GM18517 (cell line): ENCODE data around the gene ASPHD1.
"Not testable (repeated sequence)": the region's sequence is repeated elsewhere in the genome, so short reads cannot be mapped to it uniquely, and the experiment has no call there.

Experiments used
- ATAC-seq: cut with Tn5 transposase; IDR thresholded peaks from one replicate; pipeline ENCODE4 v1.9.1; 2021; ENCODE audit warnings: mild to moderate bottlenecking, moderate library complexity; ENCODE audit not compliant: unreplicated experiment

Gene ASPHD1

DNA sequence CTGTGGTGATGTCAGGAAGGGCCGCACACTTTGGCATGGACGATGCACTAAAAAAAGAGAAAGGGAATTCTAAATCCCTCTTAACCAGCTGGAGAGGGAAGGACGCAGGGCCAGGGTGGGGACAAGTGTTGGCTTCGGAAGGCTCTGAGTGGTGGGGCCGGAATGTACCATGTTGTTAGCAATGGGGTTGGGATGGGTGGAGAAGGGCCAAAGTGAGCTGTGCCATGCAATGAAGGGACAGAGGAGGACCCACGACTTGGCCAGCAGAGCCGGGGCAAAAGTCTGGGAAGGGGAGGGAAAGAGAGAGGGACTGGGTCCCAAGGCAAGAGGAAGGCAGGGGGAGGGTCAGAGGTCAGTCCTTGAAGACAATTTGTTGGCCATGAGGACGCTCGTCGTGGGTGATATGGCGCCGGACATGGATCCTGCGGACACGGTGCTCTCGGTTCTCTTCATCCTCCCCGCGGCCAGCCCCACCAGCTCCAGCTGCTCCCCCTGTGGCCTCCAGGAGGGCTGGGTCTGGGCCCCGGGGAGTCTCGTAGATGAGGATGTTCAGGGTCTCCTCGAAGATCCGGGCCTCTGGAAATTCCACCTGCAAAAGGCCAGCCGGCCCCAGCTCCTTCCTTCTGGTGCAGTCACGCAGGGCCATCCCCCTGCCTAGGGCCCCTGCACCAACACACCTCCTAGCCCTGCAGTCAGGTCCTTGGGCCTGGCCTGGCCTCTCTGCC, 6.4 kb downstream of the ASPHD1 start:
- ATAC-seq: no peak

DNA sequence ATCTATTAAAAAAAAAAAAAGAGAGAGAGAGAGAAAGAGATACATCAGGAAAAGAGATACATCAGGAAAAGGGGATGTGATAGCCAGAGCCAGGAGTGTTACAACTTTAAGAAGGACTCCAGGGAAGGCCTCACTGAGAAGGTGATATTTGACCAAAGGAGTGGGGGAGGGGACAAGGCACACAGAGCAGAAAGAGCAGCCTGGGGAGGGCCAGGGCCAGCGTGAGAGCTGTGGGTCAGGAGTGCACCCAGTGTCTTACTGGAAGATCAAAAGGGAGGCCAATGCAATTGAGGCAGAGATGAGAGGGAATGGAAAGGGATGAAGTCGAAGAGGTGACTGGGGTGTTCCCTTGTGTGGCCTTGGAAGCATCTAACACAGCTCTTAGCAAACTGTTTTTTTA, 7.7 kb downstream of the ASPHD1 start:
- no peak for ATAC-seq

DNA sequence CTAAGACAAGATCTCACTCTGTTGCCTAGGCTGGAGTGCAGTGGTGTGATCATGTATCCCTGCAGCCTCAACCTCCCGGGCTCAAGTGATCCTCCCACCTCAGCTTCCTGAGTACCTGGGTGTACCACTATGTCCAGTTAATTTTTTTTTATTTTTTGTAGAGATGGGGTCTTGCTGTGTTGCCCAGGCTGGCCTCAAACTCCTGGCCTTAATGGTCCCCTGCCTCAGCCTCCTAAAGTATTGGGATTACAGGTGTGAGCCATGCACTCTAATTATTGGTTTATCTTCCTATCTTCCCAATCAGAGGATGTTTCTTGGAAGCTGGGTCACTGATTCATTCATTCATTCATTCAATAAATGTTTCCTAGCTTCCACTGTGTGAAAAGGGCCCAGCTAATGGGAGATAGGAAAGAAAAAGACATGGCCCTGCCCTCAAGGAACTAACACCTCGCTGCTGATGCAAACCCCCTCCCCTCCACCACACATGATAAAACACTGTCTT, 8.5 kb downstream of the ASPHD1 start:
- no peak for ATAC-seq

DNA sequence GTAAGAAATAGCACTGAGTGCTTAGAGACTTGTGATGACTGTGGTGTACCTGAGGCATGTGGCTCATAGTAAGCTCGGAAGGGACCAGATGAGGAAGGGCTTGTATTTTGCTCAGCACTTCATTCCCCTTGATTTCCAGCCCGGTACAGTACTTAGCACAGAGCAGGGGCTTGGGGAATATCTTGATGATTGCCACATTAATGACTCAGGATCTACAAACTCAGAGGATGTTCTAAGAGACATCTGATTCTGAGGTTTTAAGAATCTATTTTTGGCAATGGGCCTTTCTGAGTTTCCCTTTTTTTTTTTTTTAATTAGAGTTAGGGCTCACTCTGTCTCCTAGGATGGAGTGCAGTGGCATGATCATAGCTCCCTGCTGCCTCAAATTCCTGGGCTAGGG, 9.1 kb downstream of the ASPHD1 start:
- ATAC-seq: no peak

DNA sequence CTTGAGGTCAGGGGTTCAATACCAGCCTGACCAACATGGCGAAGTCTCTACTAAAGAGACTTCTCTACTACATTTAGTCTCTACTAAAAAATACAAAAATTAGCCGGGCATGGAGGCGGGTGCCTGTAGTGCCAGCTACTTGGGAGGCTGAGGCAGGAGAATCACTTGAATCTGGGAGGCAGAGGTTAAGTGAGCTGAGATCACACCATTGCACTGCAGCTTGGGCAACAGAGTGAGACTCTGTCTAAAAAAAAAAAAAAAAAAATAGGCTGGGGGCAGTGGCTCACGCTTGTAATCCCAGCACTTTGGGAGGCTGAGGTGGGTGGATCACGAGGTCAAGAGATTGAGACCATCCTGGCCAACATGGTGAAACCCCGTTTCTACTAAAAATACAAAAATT, 9.6 kb downstream of the ASPHD1 start:
- not testable (repeated sequence) for ATAC-seq

DNA sequence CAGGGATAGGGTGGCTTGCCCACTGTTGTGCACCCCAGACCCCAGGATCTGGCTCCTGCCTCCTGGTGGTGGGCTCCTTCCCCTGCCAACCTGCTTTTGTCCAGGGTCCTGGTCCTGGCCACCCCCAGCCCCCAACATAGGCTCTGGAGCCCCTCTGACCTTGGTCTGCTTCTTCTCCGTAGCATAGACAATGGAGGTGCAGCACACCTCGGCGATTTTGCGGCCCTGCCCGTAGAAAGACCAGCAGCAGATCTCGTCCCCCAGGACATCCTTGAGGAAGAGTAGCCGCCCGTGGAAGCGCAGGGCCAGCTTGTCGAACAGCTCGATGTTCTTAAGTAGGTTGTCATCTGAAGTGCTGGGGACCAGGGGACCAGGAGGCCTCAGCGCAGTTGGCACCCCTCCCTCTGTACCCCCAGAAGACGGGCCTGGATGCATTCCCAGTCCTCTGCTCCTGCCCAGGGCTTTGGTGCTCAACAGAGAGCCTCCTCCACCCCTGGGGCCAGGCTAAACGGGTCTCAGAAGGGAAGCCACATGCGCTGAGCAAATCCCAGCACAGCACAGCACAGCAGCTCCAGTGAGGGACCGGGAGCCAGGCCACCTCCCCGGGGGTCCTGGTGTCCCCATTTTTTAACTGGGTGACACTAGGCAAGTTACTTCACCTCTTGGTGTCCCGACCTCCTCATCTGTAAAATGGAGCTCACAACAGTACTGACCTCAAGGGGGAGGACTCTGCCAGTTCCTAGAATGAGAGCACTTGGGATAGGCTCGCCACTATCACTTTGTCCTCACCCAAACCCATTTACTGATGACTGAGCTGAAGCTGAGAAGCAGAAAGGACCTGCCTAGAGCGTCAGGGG, 10.8 kb downstream of the ASPHD1 start:
- ATAC-seq: no peak

DNA sequence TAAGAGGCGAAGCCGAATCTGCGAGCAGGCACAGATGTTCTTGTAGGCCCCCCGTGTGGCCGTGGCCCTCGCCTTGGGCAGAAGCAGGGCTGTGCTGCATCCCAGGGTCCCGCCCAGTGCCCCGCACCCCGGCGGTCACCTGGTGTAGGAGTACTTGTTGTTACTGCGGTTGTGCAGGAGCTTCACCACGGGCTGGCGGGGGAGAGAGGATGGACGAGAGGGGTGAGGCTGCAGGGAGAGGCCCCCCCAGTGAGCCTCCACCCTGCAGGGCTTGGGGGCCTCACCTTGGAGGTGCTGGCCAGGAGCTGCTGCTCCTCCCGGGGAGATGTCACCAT, 11.4 kb downstream of the ASPHD1 start:
- no peak for ATAC-seq

DNA sequence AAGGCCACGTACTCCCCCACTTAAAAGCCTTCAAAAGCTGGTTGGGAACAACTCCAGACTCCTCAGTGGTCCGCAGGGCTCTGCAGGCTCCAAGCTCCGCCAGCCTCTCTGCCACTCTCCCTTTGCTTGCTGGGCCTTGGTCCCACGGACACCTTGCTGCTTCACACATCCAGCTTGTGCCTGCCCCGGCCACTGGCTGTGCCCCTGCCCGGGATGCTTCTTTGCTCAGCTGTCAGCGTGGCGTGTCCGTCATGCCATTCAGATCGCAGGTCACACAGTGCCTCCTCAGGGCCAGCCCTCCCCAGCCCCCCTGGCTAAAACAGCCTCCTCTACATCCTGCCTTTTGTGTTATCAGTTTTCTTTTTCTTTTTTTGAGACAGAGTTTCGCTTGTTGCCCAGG, 11.8 kb downstream of the ASPHD1 start:
- ATAC-seq: no peak

DNA sequence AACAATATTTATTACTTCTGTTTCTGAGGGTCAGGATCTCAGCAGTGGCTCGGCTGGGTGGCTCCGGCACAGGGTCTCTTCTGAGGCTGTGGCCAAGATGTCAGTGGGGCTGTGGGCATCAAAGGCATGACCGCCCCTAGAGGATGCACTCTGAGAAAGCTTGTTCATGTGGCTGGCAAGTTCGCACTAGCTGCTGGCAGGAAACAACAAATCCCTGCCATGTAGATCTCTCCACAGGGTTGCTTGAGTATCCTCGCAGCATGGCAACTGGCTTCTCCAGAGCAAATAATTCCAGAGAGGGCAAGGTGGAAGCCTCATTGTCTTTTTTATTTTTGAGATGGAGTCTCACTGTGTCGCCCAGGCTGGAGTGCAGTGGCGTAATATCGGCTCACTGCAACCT, 13.2 kb downstream of the ASPHD1 start:
- no peak for ATAC-seq

DNA sequence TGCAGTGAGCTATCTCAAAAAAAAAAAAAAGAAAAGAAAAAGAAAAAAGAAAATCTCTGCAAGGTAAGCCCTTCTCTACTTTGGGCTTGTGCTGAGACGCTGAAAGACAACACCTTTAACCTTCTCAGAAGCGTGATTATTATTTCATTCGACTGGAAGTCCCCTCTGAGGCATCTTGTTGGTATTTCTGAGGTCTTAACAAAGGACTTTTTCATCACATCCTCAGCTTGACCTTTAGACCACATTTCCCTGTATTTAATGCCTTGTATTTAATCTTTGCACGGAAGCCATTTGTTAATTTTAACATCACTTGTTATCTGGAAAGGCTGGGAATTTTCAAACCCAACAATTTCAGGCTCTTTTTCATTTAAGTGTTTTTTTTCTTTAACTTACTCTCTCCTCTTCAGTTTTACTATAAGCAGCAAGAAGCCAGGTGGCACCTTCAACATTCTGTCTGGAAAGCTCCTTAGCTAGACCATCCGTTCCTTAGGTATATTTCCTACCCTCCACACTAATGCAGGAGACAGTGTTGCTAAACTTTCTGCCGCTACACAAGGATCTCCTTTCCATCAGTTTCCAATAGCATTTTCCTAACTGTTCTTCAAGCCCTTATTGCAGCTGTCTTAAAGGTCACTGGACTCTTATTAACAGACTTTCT, 15.4 kb downstream of the ASPHD1 start:
- no peak for ATAC-seq

DNA sequence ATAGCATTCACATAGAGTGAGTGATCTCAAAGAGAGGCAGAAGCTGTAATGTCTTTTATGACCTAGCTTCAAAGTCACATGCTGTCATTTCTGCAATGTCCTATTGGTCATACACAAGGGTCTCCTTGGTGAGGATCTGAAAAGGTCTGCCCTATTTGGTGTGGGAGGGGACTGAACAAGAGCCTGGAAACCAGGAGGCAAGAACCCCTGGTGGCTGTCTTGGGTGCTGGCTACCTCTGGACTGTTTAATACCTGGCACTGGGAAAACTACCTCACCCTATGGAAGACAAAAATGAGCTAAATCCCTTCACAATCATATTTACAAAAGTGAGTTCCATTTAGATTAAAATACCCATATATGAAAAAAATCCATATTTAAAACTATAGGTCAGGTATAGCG, 16.7 kb downstream of the ASPHD1 start:
- no peak for ATAC-seq

DNA sequence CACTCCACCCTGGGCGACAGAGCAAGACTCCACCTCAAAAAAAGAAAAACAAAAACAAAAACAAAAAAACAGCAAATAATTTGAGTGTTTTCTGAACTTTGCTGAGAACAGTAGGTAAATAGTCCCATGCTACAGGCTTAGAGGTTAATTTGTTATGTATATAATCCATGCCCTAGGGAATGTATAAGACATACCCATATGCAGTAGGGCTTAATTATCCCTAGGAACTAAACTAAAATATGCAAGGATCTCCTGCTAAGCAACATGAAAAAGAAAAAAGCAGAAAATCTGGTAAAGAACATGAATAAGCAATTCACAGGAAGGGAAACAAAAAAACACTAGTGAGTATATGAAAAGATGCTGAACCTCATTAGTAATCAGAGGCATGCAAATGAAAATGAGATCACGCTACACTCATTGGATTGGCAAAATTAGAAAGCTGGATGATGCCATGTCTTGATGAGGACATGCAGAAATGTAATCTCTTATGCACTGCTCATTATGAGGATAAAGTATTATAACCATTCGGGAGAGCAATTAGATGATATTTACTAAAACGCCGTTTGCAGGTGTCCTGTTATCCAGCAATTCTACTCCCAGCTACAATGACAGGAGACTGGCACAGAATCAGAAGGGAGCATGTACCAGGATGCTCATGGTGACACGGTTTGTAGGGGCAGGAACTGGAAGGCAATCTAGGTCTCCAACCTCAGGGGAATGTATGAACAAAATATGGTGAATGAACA, 20.2 kb downstream of the ASPHD1 start:
- ATAC-seq: no peak

DNA sequence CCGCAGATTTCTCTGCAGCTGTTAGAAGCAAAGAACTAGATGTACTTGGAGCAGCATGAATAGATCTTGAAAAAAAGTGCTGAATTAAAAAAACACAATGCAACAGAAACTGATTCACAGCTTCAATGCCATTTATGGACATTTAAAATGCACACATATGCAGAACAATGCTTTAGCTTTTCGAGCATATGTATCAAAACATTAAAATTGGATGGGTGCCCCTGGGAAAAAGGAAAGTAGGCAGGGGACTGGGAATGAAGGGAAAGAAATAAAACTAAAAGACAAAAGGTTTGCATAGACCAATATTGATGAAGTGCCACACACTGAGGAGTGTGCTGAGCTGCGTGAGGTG, 20.7 kb downstream of the ASPHD1 start:
- ATAC-seq: no peak

DNA sequence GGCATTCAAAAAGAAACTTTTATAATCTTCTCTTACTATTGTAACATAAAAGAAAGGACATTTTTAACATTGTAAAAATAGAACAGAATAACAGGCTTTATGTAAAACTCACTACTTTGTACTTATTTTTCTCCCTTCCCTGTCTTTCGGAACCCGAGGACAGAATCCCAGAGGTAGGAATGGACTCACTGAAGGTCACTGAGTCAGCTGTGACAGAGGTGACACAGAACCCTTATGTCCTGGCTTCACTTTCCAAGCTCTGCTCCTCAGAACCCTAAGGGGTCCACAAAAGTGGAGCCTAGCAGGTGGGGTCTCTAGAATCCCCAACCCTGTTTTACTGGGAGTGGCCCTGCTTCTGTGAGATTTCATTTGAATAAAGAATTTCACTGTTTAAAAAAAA, 22.0 kb downstream of the ASPHD1 start:
- no peak for ATAC-seq

DNA sequence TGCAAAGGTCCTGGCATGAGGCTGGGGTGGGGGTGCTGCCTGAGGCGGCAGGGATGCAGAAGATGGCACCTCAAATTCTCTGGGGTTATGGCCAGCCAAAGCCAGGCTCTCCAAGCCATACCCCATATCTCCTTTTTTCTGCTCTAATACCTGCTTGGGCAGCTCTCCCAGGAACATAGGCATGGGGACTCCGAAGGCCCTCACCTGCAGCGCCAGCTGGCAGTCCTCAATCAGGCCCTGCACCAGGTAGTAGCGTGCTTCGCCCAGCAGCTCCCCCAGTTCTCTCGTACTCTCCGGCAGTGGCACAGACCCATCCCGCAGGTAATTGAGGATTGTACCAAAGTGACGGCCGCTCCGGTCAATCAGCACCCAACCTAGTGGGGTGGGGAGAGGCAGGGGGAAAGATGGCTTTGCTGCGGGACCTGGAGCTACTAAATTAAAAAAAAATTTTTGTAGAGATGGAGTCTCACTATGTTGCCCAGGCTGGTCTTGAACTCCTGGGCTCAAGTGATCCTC, 22.8 kb downstream of the ASPHD1 start:
- no peak for ATAC-seq

DNA sequence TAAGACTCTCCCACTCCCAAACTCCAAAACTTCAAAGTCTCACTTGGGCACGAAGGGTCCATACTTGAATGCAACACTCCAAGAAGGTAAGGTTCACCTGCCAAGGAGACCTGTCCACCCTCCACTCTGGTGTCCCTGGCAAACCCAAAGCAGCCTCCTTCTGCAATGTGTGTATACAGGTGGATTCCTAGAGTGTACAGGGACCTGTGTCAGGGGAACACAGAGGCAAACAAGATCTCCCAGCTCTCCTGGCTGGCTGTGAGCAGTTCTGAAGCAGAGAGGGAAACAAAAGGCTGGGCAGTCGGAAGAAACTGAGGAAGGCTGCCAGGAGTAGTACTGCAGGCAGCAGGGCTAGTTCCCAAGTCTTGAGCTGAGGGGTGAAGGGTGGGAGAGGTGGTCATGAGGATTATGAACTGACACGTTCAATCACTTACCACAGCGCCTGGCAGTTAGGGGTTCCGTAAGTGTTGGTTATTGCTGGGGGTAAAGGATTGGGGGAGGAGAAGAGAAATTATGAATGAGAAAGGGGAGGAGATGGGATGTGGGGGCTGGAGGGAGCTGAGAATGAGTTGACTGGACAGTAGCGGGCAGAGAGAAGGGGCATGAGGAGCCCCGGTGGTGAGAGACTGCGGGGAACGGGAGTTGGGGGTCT, 24.9 kb downstream of the ASPHD1 start:
- no peak for ATAC-seq

DNA sequence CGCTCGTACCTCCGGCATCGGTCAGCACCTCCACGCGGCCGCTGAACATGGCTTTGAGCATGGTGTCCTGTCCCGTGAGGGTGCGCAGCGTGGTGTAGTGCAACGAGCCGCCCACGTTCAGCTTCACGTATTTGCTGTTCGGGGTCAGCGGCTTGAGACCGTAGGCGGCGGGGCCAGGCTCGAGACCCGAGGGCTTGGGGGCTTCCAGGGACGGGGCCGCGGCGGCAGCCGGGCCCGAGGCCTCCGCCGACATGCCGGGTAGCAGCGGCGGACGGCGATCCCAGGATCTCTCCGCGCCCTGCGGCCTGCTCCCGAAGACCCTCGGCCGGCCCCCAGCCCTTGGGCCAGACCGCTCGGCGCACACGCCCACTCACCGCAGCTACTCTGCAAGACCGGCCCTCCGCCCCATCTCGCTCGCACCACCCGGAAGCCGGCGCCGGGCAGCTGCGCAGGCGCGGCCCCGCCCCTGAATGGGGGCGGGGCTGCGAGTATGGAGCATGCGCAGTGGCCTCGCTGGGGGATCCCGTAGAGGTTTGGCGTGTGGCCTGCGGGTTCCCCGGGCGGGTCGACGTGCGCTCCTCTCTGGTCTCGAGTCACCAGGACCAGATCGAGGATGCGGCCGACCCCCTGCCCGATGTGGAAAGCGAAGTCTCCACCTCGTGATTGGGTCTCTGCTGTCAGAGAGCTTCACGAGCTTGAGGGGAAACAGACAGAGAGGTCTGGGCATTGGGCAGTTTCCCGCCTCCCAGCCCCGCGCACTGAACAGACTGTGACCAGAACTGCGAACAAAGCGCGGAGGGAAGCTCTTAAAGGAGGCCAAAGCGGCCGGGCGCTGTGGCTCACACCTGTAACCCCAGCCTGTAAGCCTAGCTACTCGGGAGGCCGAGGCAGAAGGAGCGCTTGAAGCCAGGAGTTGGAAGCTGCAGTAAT, 25.8 kb downstream of the ASPHD1 start, which contains the start of gene KCTD13:
TSS of gene KCTD13 (minus strand) at position 446 of the 930 bp plus-strand sequence. CDS start at position 253, 193 bp downstream.
- ATAC-seq: peak; percentile 74

DNA sequence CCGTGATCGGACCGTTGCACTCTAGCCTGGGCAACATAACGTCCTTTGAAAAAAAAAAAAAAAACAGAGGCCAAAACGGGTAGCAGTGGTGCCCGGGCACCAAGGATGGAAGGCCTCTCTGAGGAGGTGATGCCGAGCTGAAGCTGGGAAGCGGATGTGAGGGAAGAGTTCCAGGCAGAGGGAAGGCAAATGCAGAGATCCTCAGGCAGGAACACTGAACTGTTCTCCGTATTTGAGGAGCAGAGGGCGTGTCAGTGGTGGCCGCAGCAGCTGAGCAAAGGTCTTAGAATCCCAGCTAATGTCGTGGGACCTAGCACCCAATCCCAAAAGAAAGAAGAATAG, 26.4 kb downstream of the ASPHD1 start:
- ATAC-seq: no peak
